Activated CD8-positive, alpha-beta memory T cell treated with anti-CD3 and anti-CD28 coated beads for 1 hour (primary cell): ENCODE data around the gene KCTD3.

ENCODE experiments used
- DNase-seq, 2 donors: peaks; one replicate each; pipeline ENCODE4 v3.0.0-alpha.2; 2020; ENCODE audit warnings: low read depth in 1 of 2; ENCODE audit errors: extremely low read depth in 1 of 2

KCTD3 gene

DNA sequence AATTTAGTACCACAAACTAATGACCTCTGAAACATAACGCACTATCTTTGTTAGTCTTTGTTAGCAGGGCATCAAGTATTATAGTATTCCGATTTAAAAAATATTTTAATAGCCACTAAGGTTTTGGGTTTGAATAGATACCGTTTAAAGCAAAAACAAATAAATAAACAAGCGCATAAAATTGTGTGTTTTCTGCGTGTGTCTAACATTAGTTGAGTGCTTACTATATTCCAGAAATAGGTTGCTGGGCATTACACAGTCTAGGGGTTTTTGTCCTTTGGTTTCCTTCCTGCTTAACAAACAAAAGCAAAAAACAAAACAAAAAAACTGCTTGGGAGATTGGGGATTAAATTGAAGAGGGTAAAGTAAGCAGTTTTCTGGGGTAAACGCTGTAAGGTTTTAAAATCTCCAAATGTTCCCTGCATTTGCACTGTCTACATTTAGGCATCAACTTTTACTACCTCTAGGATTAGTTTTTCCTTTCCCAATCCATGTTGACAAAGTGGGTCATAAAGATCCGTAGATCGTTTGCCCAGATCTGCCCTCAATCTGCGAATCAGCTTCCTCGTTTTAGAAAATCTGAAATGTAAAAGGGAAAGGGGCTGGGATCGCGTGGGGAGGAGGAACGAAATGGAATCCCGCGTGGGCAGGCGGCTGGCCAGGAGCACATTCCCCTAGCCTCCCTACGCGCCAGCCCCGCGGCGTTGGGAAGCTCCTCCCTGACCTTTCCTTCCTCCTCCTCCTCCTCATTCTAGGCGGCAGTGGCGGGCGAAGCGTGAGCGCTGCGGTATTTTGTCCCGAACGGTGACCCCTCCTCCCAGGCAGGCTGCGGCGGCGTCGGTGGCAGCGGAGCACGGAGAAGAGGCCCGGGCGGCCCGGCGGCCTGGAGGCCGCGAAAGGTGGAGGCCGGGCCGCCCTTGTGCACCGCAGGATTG is at the start of gene KCTD3:
Gene KCTD3, plus strand, starts transcription at position 749 of the 935 bp plus-strand sequence. CDS start 382 bp downstream, outside the sequence.
- DNase-seq, result no peak

GRCh38 chr1:215517441-215517891 is 49.6 kb upstream of the KCTD3 start:
- no peak for DNase-seq

- no peak for DNase-seq
These were observed 48.5 kb upstream of the KCTD3 start for GRCh38 chr1:215518594-215518993.

GRCh38 chr1:215521279-215521678 is 45.8 kb upstream of the KCTD3 start:
- DNase-seq, result no peak

DNA sequence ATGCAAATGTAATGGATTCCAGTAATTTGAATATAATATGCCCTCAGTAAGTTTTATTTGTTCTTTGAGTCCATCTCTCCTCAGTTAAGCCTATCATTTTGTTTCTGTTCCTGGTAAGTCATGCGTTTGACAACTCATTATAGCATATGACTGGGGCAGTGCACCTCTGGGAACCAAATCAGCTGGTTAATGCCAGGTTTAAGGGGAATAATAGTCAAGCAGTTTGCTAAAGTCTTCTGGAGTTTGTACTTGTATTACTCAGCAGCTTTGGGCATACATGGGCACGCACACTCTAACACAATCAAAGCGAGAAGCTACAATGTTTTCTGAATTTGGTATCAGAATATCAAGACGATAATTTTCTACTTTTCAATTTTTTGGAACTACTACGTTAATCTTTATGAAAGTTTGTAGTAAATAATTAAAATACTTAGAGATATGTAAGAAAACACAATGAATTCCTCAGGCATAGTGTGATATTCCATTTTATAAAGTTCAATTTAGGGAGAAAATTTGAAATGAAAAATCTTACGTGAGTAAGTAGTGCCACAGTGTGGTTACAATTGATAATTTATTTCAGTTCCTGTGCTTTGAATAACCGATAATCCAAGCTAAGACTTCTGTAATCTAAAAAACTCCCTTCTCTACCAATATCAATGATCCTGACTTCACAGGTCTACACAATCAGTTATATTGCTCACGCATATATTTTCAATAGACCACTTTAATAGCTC is 43.8 kb upstream of the KCTD3 start:
- no peak for DNase-seq

DNA sequence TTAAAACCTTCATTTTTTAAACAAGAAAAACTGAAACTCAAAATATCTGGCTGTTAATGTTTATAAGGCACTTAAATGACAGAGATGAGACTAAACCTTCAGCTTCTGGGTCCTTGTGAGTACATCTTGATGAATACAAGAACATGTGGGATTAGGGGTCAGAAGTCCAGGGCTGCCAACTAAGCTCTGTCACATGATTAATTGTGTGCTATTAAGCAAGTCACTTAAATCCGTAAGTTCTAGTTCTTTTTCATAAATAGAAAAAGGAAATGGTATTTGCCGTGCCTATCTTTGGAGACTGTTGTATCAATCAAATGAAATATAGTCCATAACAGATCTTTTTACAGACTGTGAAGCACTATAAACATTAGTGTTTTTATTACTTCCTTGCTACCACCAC is 43.2 kb upstream of the KCTD3 start:
- DNase-seq, result no peak

DNA sequence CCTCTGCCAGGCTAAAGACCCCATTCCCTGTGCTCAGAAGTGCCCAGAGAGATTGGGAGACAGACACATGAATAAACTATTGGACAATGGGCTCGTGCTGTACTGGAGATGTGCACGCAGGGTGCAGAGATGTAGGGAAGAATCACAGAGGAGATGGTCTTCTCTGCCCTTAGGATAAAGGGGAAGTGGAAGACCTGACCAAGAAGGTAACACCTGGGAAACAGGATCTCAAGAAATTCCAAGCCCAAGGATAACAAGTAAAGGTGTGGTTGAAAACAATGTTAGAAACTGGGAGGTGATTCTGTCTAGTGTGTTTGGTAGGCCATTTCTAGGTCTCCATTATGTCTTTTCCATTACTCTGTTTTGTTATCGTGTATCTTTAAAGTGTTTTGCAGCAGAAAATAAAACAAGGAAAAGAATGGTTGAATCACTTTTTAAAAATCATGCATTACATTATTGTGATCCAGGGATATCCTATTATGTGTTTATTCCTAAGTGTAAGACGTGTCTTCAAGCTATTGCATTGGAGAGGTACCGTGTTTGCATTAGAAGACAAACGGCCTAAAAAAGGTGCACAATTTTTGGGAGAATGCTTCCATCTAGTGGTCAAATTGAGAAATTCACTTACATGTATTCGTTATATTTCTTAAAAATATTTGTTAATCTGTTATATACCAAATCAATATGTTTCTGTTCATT is 40.8 kb upstream of the KCTD3 start:
- DNase-seq, result no peak

GRCh38 chr1:215526846-215527151 is 40.3 kb upstream of the KCTD3 start:
- no peak for DNase-seq

DNA sequence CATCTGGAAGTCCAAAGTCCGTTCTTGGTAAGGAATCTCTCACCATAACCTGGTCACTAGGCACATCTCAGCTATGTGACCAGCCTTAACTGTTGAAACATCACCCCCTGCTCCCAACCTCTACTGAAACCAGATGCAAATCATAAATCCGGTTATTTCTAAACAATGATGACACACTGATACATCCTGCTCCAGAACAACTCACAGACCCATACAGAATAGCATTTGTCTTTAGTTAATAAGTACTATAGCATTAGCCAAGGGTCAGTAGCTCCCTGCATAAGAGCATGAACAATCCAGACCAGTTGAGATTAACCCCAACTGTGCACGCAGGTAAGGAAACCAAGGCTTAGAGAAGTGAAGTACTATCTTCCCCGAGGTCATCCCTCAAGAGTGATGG is 38.0 kb upstream of the KCTD3 start:
- no peak for DNase-seq

DNA sequence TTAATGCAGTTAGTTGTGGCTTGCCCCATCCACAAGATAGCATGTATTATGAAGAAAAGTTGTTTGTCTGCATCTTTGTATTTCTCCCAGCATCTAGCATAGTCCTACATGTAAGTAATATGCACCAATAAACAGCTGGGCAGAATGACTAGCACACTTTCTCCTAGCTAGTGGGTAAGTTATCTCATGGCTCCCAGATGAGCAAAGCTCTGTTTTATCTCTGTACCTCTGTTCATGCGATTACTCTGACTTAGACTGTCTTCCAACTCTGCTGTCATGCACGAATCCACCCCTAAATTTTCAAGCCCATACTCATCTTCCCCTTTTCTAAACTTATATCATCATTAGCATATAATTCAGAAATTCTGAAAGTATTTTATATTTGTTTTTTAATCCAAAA is 37.5 kb upstream of the KCTD3 start:
- DNase-seq, result no peak

DNA sequence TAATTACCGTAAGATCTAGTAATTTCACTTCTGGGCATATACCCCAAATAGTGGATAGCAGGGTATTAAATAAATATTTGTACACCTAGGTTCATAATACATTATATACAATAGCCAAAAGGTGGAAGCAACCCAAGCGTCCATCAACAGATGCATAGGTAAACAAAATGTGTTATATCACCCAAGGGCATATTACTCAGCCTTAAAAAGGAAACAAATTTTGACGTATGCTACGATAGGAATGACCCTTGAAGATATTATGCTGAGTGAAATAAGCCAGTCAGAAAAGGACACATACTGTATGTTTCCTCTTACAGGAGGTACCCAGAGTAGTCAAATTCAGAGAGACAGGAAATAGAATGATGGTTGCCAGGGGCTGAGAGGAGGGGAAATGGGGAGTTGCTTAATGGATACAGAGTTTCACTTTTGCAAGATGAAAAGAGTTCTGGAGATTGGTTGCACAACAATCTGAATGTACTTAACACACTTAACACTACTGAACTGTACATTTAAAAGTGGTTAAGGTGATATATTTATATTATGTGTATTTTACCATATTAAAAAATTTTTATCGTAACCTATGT is 36.6 kb upstream of the KCTD3 start:
- no peak for DNase-seq

DNA sequence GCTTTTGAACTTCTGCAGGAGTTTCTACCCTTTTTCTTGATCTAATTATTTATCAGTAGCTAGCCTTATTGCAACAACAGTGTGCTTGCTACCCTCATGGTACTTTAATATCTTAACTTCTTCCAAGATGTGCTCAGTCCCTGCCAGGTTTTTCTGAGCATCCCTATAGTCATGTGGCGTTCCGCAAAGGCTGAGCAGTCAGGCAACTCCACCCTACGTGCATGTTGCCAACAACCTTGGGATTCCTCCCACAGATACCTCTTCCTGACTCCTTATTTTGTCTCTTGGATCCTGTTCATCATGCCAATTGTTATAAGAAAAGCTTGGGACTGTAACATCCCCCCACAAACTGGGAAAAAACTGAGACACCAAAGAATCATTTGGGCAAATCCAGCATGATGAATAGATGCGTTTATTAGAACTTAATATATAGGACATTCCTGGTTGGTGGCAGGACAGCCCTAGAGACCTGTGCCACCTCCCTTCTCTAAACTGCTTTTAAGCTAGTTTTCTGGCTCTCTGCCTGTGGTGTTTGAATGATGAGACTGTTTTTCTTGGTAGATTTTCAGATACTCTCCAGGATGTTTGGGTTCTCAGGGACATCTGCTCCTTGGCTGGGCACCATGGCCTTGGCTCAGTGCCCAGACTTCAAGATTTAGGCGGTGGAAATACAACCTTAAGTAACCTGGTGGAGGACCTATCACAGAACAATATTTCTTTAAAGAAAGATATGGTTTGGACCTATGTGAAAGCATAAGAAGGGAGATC is 27.1 kb upstream of the KCTD3 start:
- no peak for DNase-seq

DNA sequence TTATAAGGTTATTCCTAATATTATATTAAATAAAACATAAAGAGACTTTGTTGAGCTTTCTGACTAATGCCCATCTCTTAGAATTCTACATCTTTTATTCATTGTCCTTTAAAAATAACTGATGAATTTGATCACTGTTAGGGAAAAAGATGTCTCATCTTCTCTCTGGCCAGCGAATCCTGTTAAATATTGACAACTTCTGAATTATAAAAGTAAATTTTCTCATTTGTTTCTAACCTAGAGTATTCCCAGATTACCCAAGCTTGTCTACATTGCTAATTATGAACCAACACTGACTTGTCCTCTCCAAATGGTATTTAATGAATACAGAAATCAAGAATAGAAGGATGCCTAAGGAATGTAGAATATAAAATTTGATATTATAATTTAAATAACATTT is 24.8 kb upstream of the KCTD3 start:
- no peak for DNase-seq

GRCh38 chr1:215543191-215543606 is 23.9 kb upstream of the KCTD3 start:
- no peak for DNase-seq

GRCh38 chr1:215543806-215544205 is 23.3 kb upstream of the KCTD3 start:
- no peak for DNase-seq

- DNase-seq, result no peak
These were observed 22.5 kb upstream of the KCTD3 start for GRCh38 chr1:215544566-215544965.

DNA sequence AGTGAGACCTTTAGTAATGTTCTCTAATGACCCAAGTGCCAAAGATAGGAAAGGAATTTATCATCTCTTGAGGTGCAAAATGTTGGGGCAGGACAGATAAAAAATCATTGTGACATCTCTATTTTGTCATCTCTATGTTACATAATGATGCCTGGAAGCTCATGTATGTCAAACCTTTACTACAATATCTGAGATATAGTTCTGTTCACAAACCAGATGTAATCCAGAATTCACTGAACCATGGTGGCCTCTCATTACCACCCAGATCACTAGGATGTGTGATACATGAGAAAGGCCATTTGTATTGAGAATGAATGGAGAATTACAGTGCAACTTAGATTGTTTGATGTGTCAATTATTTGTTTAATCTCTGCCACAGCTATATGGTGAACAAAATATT is 22.0 kb upstream of the KCTD3 start:
- no peak for DNase-seq

DNA sequence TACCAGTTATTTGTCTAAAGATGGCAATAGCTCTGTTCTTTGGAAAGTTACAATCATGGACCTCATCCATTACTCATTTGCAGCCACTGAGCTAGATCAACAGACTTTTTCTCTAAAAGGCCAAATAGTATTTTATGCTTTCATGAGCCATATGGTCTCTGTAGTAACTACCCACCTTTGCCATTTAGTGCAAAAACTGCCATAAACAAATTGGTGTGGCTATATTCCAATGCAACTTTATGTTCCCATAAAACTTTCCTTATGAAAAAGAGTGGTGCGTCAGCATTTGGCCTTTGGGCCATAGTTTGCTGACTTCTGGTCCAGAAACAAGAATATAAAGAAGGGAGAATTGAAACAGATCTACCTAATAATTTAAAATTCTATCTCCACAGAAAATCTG is 20.1 kb upstream of the KCTD3 start:
- DNase-seq, result no peak

DNA sequence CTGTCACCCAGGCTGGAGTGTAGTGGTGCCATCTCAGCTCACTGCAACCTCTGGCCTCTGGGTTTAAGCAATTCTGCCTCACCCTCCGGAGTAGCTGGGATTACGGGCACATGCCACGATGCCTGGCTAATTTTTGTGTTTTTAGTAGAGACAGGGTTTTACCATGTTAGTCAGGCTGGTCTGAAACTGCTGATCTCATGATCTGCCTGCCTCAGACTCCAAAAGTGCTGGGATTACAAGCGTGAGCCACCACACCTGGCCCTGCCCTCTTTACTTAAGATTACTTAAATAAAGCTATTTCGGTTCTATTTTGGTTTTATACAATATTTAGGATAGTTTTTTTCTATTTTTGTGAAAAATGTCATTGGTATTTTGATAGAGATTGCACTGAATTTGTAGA is 15.3 kb upstream of the KCTD3 start:
- DNase-seq, result no peak

GRCh38 chr1:215554865-215555264 is 12.2 kb upstream of the KCTD3 start:
- no peak for DNase-seq
